ENCODE measurements around the gene SLC27A5. TPM values are rescaled to one million over a fixed set of nuclear protein-coding genes. Genes with fewer than 3 reads are reported as not detected.

Gene SLC27A5
- total and polyA plus RNA-seq, 2 of the 13 experiments (the other 11 are each of a cell fraction or from before 2014, with no cell fraction given) = 30.3 to 40.2 TPM

- TF ChIP-seq GMEB1 (CRISPR knock-in tag; IDR thresholded peaks at IDR 0.05; ENCODE audit: borderline replicate concordance) = peak; percentile 71; the same call in 1 of the 2 replicates
- TF ChIP-seq SOX6 (IDR thresholded peaks at IDR 0.05) = no peak
- peak; percentile 53; the same call in 1 of the 2 replicates for TF ChIP-seq SOX6 (CRISPR knock-in tag; IDR thresholded peaks at IDR 0.05)
- TF ChIP-seq MIXL1 (CRISPR knock-in tag; IDR thresholded peaks at IDR 0.05) = peak; percentile 31; the same call in 1 of the 2 replicates
- TF ChIP-seq THAP9 (CRISPR knock-in tag; IDR thresholded peaks at IDR 0.05; ENCODE audit: borderline replicate concordance) = peak; percentile 58; the same call in 1 of the 2 replicates
- no peak for TF ChIP-seq ZNF24 (IDR thresholded peaks at IDR 0.05)
- TF ChIP-seq ZBTB43 (CRISPR knock-in tag; conservative IDR thresholded peaks at IDR 0.05) = 0 out of 2 replicates have a peak, but pooled peaks have one; percentile 47
- TF ChIP-seq ZNF775 (CRISPR knock-in tag; IDR thresholded peaks at IDR 0.05; ENCODE audit: borderline replicate concordance) = no peak
- peak; percentile 20; the same call in 1 of the 2 replicates for TF ChIP-seq ZNF616 (CRISPR knock-in tag; IDR thresholded peaks at IDR 0.05; ENCODE audit: low read depth)
- no peak for TF ChIP-seq CTCF (CRISPR knock-in tag; IDR thresholded peaks at IDR 0.05)
- TF ChIP-seq SSRP1 (CRISPR knock-in tag; IDR thresholded peaks at IDR 0.05) = no peak
- no peak for TF ChIP-seq ZNF576 (CRISPR knock-in tag; IDR thresholded peaks at IDR 0.05)
- TF ChIP-seq ZBTB34 (CRISPR knock-in tag; IDR thresholded peaks at IDR 0.05) = no peak
- TF ChIP-seq ZFP36 (IDR thresholded peaks at IDR 0.05; ENCODE audit: borderline replicate concordance, low read depth, low read length, partially characterized antibody) = no peak
- peak; percentile 40; the same call in 1 of the 2 replicates for TF ChIP-seq CSRNP2 (CRISPR knock-in tag; conservative IDR thresholded peaks at IDR 0.05; ENCODE audit: low read depth)
- no peak for TF ChIP-seq ARID2 (CRISPR knock-in tag; IDR thresholded peaks at IDR 0.05; ENCODE audit: borderline replicate concordance)
- TF ChIP-seq NRL (CRISPR knock-in tag; IDR thresholded peaks at IDR 0.05; ENCODE audit: borderline replicate concordance) = peak; percentile 46; the same call in 1 of the 2 replicates
Measured at GRCh38 chr19:58543826-58544590, 32.2 kb upstream of the SLC27A5 start, which contains the start of gene TRIM28 (continued).

Measured in HepG2 (cell line).